Measurements from ENCODE around the gene FASTK. TPM values are rescaled to one million over a fixed set of nuclear protein-coding genes. Genes with fewer than 3 reads are reported as not detected.

FASTK gene
- total RNA-seq, 1 donor from 2014 or later, result 22.4 TPM

GRCh38 chr7:151083824-151084160 is 3.2 kb upstream of the FASTK start:
- peak overlapping the region; percentile 93 for H3K4me3 Mint-ChIP-seq
- peaks cover 21% of the 10 kb centered on the region for H3K27me3 ChIP-seq
- peaks cover 4% of the 10 kb centered on the region for H3K36me3 Mint-ChIP-seq
- no peaks in the 10 kb centered on the region for H3K36me3 ChIP-seq
- peaks cover 48% of the 10 kb centered on the region for H3K4me1 ChIP-seq
- TF ChIP-seq EZH2 (IDR thresholded peaks at IDR 0.05) (no peak), CTCF (IDR thresholded peaks at IDR 0.05) (no peak), EZH2phosphoT487 (IDR thresholded peaks at IDR 0.05) (no peak)
- no peak for DNase-seq (ENCODE audit: low spot score)
- H3K4me3 ChIP-seq, result peak overlapping the region; percentile 96
- H3K9me3 ChIP-seq (ENCODE audit: low read depth), result no peaks in the 10 kb centered on the region
- H3K9ac ChIP-seq, result no peak overlapping the region
- H4K20me1 ChIP-seq (ENCODE audit: low read depth), result peaks cover 37% of the 10 kb centered on the region
- no peak overlapping the region for H3K27ac Mint-ChIP-seq
- H3K27me3 Mint-ChIP-seq (ENCODE audit: insufficient read depth, low read depth), result peaks cover 18% of the 10 kb centered on the region
- peaks cover 66% of the 10 kb centered on the region for H3F3A ChIP-seq (ENCODE audit: low read depth)
- H3K4me2 ChIP-seq, result peak overlapping the region; percentile 86
- H3K9me3 Mint-ChIP-seq, result no peaks in the 10 kb centered on the region
- H3K79me2 ChIP-seq (ENCODE audit: low read depth), result peaks cover 46% of the 10 kb centered on the region
- H2AFZ ChIP-seq (replicated peaks), result peak overlapping the region; percentile 74
- H3K27ac ChIP-seq, result no peak overlapping the region
- H3K4me1 Mint-ChIP-seq, result peaks cover 41% of the 10 kb centered on the region

- Histone ChIP-seq H2AFZ (replicated peaks) (peak within 1 kb of the TSS; percentile 74), H3K9ac (peak within 1 kb of the TSS; percentile 36), H3K36me3 (no peaks in the 10 kb centered on the region), H4K20me1 (ENCODE audit: low read depth) (peaks cover 37% of the 10 kb centered on the region), H3K27me3 (peaks cover 18% of the 10 kb centered on the region), H3K79me2 (ENCODE audit: low read depth) (peaks cover 41% of the 10 kb centered on the region), H3K9me3 (ENCODE audit: low read depth) (no peaks in the 10 kb centered on the region), H3K4me2 (peak within 1 kb of the TSS; percentile 86), H3K4me1 (peaks cover 44% of the 10 kb centered on the region), H3F3A (ENCODE audit: low read depth) (peaks cover 66% of the 10 kb centered on the region), H3K27ac (no peak within 1 kb of the TSS), H3K4me3 (peak within 1 kb of the TSS; percentile 96)
- H3K4me3 Mint-ChIP-seq, result peak within 1 kb of the TSS; percentile 93
- no peak within 1 kb of the TSS for H3K27ac Mint-ChIP-seq
- H3K27me3 Mint-ChIP-seq (ENCODE audit: insufficient read depth, low read depth), result peaks cover 18% of the 10 kb centered on the region
- peaks cover 4% of the 10 kb centered on the region for H3K36me3 Mint-ChIP-seq
- no peaks in the 10 kb centered on the region for H3K9me3 Mint-ChIP-seq
- peak; percentile 84 for DNase-seq (ENCODE audit: low spot score)
- no peak for TF ChIP-seq EZH2 (IDR thresholded peaks at IDR 0.05)
- no peak for TF ChIP-seq CTCF (IDR thresholded peaks at IDR 0.05)
- TF ChIP-seq EZH2phosphoT487 (IDR thresholded peaks at IDR 0.05), result no peak
- H3K4me1 Mint-ChIP-seq, result peaks cover 37% of the 10 kb centered on the region
Measured at GRCh38 chr7:151083071-151083823, 2.6 kb upstream of the FASTK start, which contains the start of gene TMUB1. TSS of gene TMUB1 (minus strand) at chr7:151083493. CDS start at chr7:151082563, 930 bp downstream.

- no peak for TF ChIP-seq EZH2 (IDR thresholded peaks at IDR 0.05)
- TF ChIP-seq CTCF (IDR thresholded peaks at IDR 0.05), result no peak
- no peak for TF ChIP-seq EZH2phosphoT487 (IDR thresholded peaks at IDR 0.05)
- no peak overlapping the region for H2AFZ ChIP-seq (replicated peaks)
Measured at GRCh38 chr7:151082141-151083070, 1.8 kb upstream of the FASTK start.

More at GRCh38 chr7:151082141-151083070, 1.8 kb upstream of the FASTK start:
- H3F3A ChIP-seq (ENCODE audit: low read depth), result peaks cover 65% of the 10 kb centered on the region
- H3K4me3 Mint-ChIP-seq, result peak overlapping the region; percentile 88
- H3K36me3 Mint-ChIP-seq, result peaks cover 4% of the 10 kb centered on the region
- no peaks in the 10 kb centered on the region for H3K36me3 ChIP-seq
- peaks cover 18% of the 10 kb centered on the region for H3K27me3 Mint-ChIP-seq (ENCODE audit: insufficient read depth, low read depth)
- H3K9me3 ChIP-seq (ENCODE audit: low read depth), result no peaks in the 10 kb centered on the region
- peaks cover 33% of the 10 kb centered on the region for H3K79me2 ChIP-seq (ENCODE audit: low read depth)
- H3K27ac Mint-ChIP-seq, result no peak overlapping the region
- H3K9me3 Mint-ChIP-seq, result no peaks in the 10 kb centered on the region
- peak overlapping the region; percentile 96 for H3K4me3 ChIP-seq
- no peak overlapping the region for H3K27ac ChIP-seq
- H3K4me1 ChIP-seq, result peaks cover 38% of the 10 kb centered on the region
- peaks cover 34% of the 10 kb centered on the region for H4K20me1 ChIP-seq (ENCODE audit: low read depth)
- H3K9ac ChIP-seq, result peak overlapping the region; percentile 36
- peaks cover 10% of the 10 kb centered on the region for H3K27me3 ChIP-seq
- H3K4me2 ChIP-seq, result peak overlapping the region; percentile 86
- no peak for DNase-seq (ENCODE audit: low spot score)
- peaks cover 37% of the 10 kb centered on the region for H3K4me1 Mint-ChIP-seq
